GM12892 (cell line): Measurements from ENCODE around the gene C16orf78.

ENCODE experiments used
- POLR2A ChIP-seq: IDR thresholded peaks from 2 replicates; pipeline ENCODE4 v1.6.1; 2011; ENCODE audit warnings: low read depth, low read length, control low read depth
- POLR2AphosphoS5 ChIP-seq: IDR thresholded peaks from 2 replicates; pipeline ENCODE4 v1.6.1; 2011; ENCODE audit warnings: low read depth, low read length, control low read depth

- TF ChIP-seq POLR2A (no peak), POLR2AphosphoS5 (no peak)
Measured at GRCh38 chr16:49348408-49349176, 25.0 kb upstream of the C16orf78 start.
